Osteoblast (primary cell): ENCODE measurements around the gene RFX8. TPM values are rescaled to one million over a fixed set of nuclear protein-coding genes. Genes with fewer than 3 reads are reported as not detected.

Experiments used
- DNase-seq: peaks from one replicate; pipeline ENCODE4 v3.0.0; 2011; ENCODE audit warnings: low spot score, mixed read lengths; ENCODE audit not compliant: insufficient read length; ENCODE audit errors: missing footprints
- H2AFZ ChIP-seq: 2 replicates; pipeline ENCODE4 v1.6.0; 2011; ENCODE audit warnings: mild to moderate bottlenecking, low read length
- H3K27ac ChIP-seq: 2 replicates; pipeline ENCODE4 v1.5.1; 2011; ENCODE audit warnings: mild to moderate bottlenecking, low read depth, low read length, moderate library complexity
- H3K27me3 ChIP-seq: 2 replicates; pipeline ENCODE4 v1.6.0; 2012; ENCODE audit warnings: mild to moderate bottlenecking, control low read depth, inconsistent platforms, low read length, moderate library complexity; ENCODE audit not compliant: insufficient read depth
- H3K36me3 ChIP-seq: 2 replicates; pipeline ENCODE4 v1.5.1; 2011; ENCODE audit warnings: mild to moderate bottlenecking, low read length, control low read depth, moderate library complexity; ENCODE audit not compliant: insufficient read depth
- H3K4me1 ChIP-seq: 2 replicates; pipeline ENCODE4 v1.5.1; 2011; ENCODE audit warnings: mild to moderate bottlenecking, low read length, control low read depth, moderate library complexity; ENCODE audit not compliant: insufficient read depth
- H3K4me2 ChIP-seq: 2 replicates; pipeline ENCODE4 v1.6.0; 2011; ENCODE audit warnings: mild to moderate bottlenecking, low read length; ENCODE audit not compliant: insufficient read depth
- H3K4me3 ChIP-seq: fragments of 200-600 bp; sonication (generic); 3 replicates; pipeline ENCODE4 v1.5.1; 2012; ENCODE audit warnings: mild to moderate bottlenecking, low read length, inconsistent platforms; ENCODE audit not compliant: insufficient read depth
- H3K79me2 ChIP-seq: 2 replicates; pipeline ENCODE4 v1.6.0; 2012; ENCODE audit warnings: mild to moderate bottlenecking, low read length, control low read depth, inconsistent platforms; ENCODE audit not compliant: insufficient read depth
- H3K9me3 ChIP-seq: 2 replicates; pipeline ENCODE4 v1.5.1; 2011; ENCODE audit warnings: low read depth, low read length, control low read depth
- H4K20me1 ChIP-seq: 2 replicates; pipeline ENCODE4 v1.6.0; 2012; ENCODE audit warnings: mild to moderate bottlenecking, low read length, control low read depth; ENCODE audit not compliant: insufficient read depth
- total RNA-seq: library from RNA; depleted of rRNA; stranded (reverse); fragments of >200 nt; gene quantifications from 2 replicates; pipeline ENCODE4 v1.2.3, GENCODE V29; 2012
- TF ChIP-seq, protein P1 (sequence below): IDR thresholded peaks from 2 replicates; pipeline ENCODE4 v1.5.1; 2011; ENCODE audit warnings: mild to moderate bottlenecking, low read depth, low read length, moderate library complexity; ENCODE audit errors: extremely low read depth

RFX8 gene
- total RNA-seq, 1 donor: 7.6 TPM

DNA sequence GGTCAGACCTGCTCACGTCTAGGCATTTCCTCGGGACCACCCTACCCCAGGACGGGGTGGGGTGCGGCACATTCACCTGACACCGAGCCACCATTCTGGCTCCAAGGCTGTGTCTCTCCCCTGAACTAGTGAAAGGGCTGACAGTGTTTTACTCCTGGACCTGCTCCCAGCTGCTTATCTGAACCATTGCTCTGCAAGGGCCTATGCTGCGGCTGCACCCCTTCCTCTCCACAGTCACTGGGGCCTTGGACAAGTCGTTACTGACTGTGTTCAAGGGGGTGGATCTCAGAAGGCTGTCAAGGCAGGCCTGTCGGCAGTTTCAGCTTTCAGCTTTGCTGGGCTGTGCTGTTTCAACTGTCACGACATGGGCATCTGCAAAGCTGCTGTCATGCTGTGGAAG is 99.3 kb downstream of the RFX8 start:
- H4K20me1 ChIP-seq: peaks cover 5% of the 10 kb centered on the region
- peaks cover 7% of the 10 kb centered on the region for H3K4me1 ChIP-seq
- H3K27me3 ChIP-seq: no peaks in the 10 kb centered on the region
- no peaks in the 10 kb centered on the region for H3K36me3 ChIP-seq
- no peaks in the 10 kb centered on the region for H3K9me3 ChIP-seq
- no peaks in the 10 kb centered on the region for H3K79me2 ChIP-seq
- no peak overlapping the region for H2AFZ ChIP-seq
- H3K27ac ChIP-seq: no peak overlapping the region
- H3K4me3 ChIP-seq: no peak overlapping the region
- TF ChIP-seq, protein P1, sequence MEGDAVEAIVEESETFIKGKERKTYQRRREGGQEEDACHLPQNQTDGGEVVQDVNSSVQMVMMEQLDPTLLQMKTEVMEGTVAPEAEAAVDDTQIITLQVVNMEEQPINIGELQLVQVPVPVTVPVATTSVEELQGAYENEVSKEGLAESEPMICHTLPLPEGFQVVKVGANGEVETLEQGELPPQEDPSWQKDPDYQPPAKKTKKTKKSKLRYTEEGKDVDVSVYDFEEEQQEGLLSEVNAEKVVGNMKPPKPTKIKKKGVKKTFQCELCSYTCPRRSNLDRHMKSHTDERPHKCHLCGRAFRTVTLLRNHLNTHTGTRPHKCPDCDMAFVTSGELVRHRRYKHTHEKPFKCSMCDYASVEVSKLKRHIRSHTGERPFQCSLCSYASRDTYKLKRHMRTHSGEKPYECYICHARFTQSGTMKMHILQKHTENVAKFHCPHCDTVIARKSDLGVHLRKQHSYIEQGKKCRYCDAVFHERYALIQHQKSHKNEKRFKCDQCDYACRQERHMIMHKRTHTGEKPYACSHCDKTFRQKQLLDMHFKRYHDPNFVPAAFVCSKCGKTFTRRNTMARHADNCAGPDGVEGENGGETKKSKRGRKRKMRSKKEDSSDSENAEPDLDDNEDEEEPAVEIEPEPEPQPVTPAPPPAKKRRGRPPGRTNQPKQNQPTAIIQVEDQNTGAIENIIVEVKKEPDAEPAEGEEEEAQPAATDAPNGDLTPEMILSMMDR: no peak
- no peak for DNase-seq
- H3K4me2 ChIP-seq: no peak overlapping the region

DNA sequence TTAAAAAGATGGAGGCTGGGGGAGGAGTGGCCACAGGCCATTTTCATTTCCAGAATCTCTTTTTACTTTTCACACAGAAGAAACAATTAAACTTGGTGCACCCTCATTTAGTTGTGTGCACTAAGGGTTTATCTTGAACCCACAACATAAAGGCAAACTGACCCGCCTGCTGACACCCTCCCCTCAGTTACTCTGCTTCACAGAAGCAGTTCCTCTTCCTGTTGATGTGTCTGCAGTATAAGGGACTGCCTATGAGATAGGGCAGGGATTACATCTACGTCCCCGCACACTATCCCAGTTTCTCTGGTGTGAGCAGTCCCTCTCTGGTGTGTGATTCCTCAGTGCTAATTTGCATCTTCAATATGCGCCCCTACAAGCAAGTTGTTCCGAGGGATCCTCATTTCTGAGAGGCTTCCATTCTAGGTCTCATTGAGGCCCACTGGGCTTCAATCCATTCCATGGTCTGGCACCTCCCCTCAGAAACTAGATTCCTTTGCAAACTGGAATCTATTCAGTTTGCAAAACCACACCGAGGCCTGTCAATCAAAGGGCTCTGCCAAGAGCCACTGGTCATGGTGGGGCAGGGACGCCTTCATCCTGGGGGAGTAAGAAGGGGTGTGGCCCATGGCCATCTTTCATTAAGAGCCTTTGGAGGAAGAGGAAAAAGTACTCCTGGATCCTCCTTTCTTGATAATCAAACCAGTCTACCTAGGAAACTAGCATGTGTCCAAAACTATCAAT is 99.9 kb downstream of the RFX8 start:
- TF ChIP-seq, protein P1: no peak
- H3K4me2 ChIP-seq: no peak overlapping the region
- no peaks in the 10 kb centered on the region for H3K9me3 ChIP-seq
- no peak for DNase-seq
- no peaks in the 10 kb centered on the region for H3K79me2 ChIP-seq
- no peaks in the 10 kb centered on the region for H3K36me3 ChIP-seq
- H3K27ac ChIP-seq: no peak overlapping the region
- H3K4me1 ChIP-seq: peaks cover under 1% of the 10 kb centered on the region
- H4K20me1 ChIP-seq: no peaks in the 10 kb centered on the region
- H3K27me3 ChIP-seq: no peaks in the 10 kb centered on the region
- H2AFZ ChIP-seq: no peak overlapping the region
- no peak overlapping the region for H3K4me3 ChIP-seq

DNA sequence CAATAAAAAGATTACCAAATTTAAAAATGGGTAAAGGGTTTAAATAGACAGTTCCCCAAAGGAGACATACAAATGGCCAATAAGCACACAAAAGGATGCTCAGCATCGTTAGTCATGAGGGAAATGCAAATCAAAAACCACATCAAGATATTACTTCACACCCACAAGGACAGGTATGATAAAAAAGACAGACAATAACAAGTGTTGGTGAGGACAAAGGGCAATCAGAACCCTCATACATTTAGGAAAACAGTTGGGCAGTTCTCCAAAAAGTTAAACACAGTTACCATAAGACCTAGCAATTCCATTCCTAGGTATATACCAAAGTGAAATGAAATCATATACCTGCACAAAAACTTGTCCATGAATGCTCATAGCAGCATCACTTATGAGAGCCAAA is 102.1 kb downstream of the RFX8 start:
- no peaks in the 10 kb centered on the region for H3K79me2 ChIP-seq
- H3K9me3 ChIP-seq: no peaks in the 10 kb centered on the region
- no peak overlapping the region for H3K4me2 ChIP-seq
- no peak overlapping the region for H3K27ac ChIP-seq
- no peak overlapping the region for H3K4me3 ChIP-seq
- no peaks in the 10 kb centered on the region for H3K36me3 ChIP-seq
- H3K27me3 ChIP-seq: no peaks in the 10 kb centered on the region
- no peak overlapping the region for H2AFZ ChIP-seq
- H4K20me1 ChIP-seq: no peaks in the 10 kb centered on the region
- no peaks in the 10 kb centered on the region for H3K4me1 ChIP-seq
- DNase-seq: no peak
- TF ChIP-seq, protein P1: no peak

DNA sequence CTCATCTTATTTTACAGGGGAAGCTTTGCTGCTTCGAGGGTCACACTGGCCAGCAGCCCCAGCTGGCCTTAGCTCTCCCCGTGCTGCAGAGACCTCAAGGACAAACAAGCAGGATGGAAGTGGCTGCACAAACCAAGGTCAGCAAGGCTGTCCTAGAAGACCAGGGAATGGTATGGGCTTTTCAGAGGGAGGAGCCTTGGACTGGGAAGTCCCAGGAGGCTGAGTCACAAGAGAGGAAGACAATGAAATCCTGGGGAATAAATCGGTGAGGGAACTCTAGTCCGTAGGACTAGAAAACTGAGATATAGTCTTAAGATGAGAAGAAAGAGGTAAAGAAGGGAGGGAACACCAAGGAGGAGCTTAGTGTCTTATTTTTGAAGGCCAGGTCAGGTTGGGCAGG is 103.3 kb downstream of the RFX8 start:
- no peaks in the 10 kb centered on the region for H4K20me1 ChIP-seq
- H3K27ac ChIP-seq: no peak overlapping the region
- H3K27me3 ChIP-seq: no peaks in the 10 kb centered on the region
- no peak overlapping the region for H2AFZ ChIP-seq
- TF ChIP-seq, protein P1: no peak
- H3K9me3 ChIP-seq: no peaks in the 10 kb centered on the region
- no peak overlapping the region for H3K4me2 ChIP-seq
- no peak for DNase-seq
- no peak overlapping the region for H3K4me3 ChIP-seq
- H3K4me1 ChIP-seq: no peaks in the 10 kb centered on the region
- no peaks in the 10 kb centered on the region for H3K79me2 ChIP-seq
- no peaks in the 10 kb centered on the region for H3K36me3 ChIP-seq
